SK-N-SH (cell line): ENCODE measurements around the gene BTAF1. TPM values are rescaled to one million over a fixed set of nuclear protein-coding genes. Genes with fewer than 3 reads are reported as not detected.

Experiments
- EP300 ChIP-seq, 2 experiments: IDR thresholded peaks; 2 replicates each; pipeline versions ENCODE4 v1.4.0 to v1.6.1; 2012; ENCODE audit warnings: borderline replicate concordance in 1 of 2, low read depth in 1 of 2, low read length in 1 of 2
- POLR2AphosphoS5 ChIP-seq: IDR thresholded peaks from 2 replicates; pipeline ENCODE4 v1.6.1; 2012; ENCODE audit warnings: low read depth, low read length
- REST ChIP-seq: IDR thresholded peaks from 2 replicates; pipeline ENCODE4 v1.6.1; 2012; ENCODE audit warnings: mild to moderate bottlenecking, low read depth, low read length, moderate library complexity
- polyA plus RNA-seq, 3 experiments: library from polyadenylated mRNA; depleted of rRNA; stranded (reverse); fragments of >200 nt; gene quantifications; 2 replicates each; pipeline ENCODE4 v1.2.3, GENCODE V29; 2012
- small RNA-seq, 7 experiments: library from RNA; depleted of rRNA; stranded (forward); fragments of <200 nt; gene quantifications; one replicate each; pipeline ENCODE3, GENCODE V24; 2012

The BTAF1 gene
- polyA plus RNA-seq, 1 of the 3 experiments (the other 2 are of a cell fraction) = 9.8 TPM

DNA sequence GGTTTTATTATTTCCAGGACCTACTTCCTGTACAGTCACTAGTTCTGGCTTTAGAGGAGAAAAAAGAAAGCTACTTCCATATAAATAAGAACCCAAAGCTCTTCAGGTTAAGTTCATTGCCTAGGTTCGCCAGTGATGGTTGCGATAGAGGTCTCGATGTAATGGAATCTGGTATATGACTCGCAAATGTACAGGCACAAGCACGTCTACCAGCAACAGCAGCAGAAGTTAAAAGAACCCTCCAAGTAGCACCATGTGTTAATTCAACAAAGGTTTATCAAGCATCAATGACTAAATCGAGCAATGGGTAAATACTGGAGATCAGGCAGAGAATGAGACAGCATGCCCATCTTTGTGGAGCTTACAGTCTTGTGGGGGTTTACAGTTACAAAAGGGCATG, 155.4 kb downstream of the BTAF1 start (continued):
- TF ChIP-seq REST = no peak
- no peak for TF ChIP-seq EP300 (IDR thresholded peaks at IDR 0.05; ENCODE audit: borderline replicate concordance in 1 of 2, low read depth in 1 of 2, low read length in 1 of 2)
- no peak for TF ChIP-seq POLR2AphosphoS5
- TF ChIP-seq, all 33 proteins: peak for 0

Small RNA genes lying within 50 kb of the gene (small RNA-seq; reads per million reads assigned to genes)
- gene AL359198.2 (0 reads per million in 7 experiments), gene RF00402 (0 reads per million in 7 experiments)

Other genes with a start within 250 kb of the BTAF1 start
- gene TNKS2, start 125.3 kb upstream of the BTAF1 start, polyA plus RNA-seq (2012; rRNA removed) = 12.5 and 18.1 TPM in 2 replicates
- gene FGFBP3, start 14.3 kb upstream of the BTAF1 start, polyA plus RNA-seq (2012; rRNA removed) = 0.81 and 1.3 TPM in 2 replicates